BJ (cell line): Measurements from ENCODE around the gene CCL20. TPM values are rescaled to one million over a fixed set of nuclear protein-coding genes. Genes with fewer than 3 reads are reported as not detected.

ENCODE experiments used
- CTCF ChIA-PET: fragments of 350-600 bp; formaldehyde crosslinking; extraction: SDS; loops from one replicate; lab custom pipeline; 2021; ENCODE audit warnings: antibody characterized with exemption, inconsistent platforms; lab: Yijun Ruan, JAX
- POLR2A ChIA-PET: fragments of 300-600 bp; sonication (Branson Sonifier 250); formaldehyde crosslinking; extraction: SDS; loops from one replicate; lab custom pipeline; 2021; ENCODE audit warnings: antibody characterized with exemption; lab: Charles Lee
- DNase-seq: peaks from one replicate; pipeline ENCODE4 v3.0.0-alpha.2; 2011; ENCODE audit warnings: low read depth
- H3K27me3 ChIP-seq: 2 replicates; pipeline ENCODE4 v1.6.0; 2011; ENCODE audit warnings: low read length; ENCODE audit not compliant: control insufficient read depth, insufficient read depth
- H3K36me3 ChIP-seq: 2 replicates; pipeline ENCODE4 v1.5.1; 2011; ENCODE audit warnings: low read length; ENCODE audit not compliant: control insufficient read depth, insufficient read depth
- H3K4me3 ChIP-seq: 2 replicates; pipeline ENCODE4 v1.5.1; 2011; ENCODE audit warnings: low read depth, mild to moderate bottlenecking, control low read depth, low read length
- CTCF ChIP-seq: IDR thresholded peaks from 2 replicates; pipeline ENCODE4 v1.5.1; 2011; ENCODE audit warnings: low read depth, mild to moderate bottlenecking, control low read depth, inconsistent platforms, low read length, moderate library complexity; ENCODE audit not compliant: insufficient read depth
- polyA plus RNA-seq: library from polyadenylated mRNA; depleted of rRNA; stranded (reverse); fragments of >200 nt; gene quantifications from 2 replicates; pipeline ENCODE4 v1.2.3, GENCODE V29; 2011

The CCL20 gene
- polyA plus RNA-seq, 1 experiment: not detected

- no peak for TF ChIP-seq CTCF
- DNase-seq: no peak
- no peaks in the 10 kb centered on the region for H3K36me3 ChIP-seq
- no peaks in the 10 kb centered on the region for H3K27me3 ChIP-seq
- POLR2A ChIA-PET: no interaction called here
- H3K4me3 ChIP-seq: no peak overlapping the region
- CTCF ChIA-PET: no interaction called here
Observed at GRCh38 chr2:227799202-227799601, 14.4 kb upstream of the CCL20 start.

GRCh38 chr2:227802882-227803281 is 10.8 kb upstream of the CCL20 start:
- DNase-seq: no peak
- TF ChIP-seq CTCF: no peak
- CTCF ChIA-PET: interaction anchor here (1.3 kb wide), 1 partner anchor 11 kb away, joined by 7 read pairs; no protein-coding TSS in a partner anchor
- H3K4me3 ChIP-seq: no peak overlapping the region
- no peaks in the 10 kb centered on the region for H3K27me3 ChIP-seq
- POLR2A ChIA-PET: no interaction called here
- H3K36me3 ChIP-seq: no peaks in the 10 kb centered on the region

- Histone ChIP-seq H3K4me3 (no peak overlapping the region), H3K27me3 (no peaks in the 10 kb centered on the region), H3K36me3 (no peaks in the 10 kb centered on the region)
- ChIA-PET POLR2A (no interaction called here), CTCF (no interaction called here)
- no peak for DNase-seq
- no peak for TF ChIP-seq CTCF
Observed at GRCh38 chr2:227804975-227805374, 8.7 kb upstream of the CCL20 start.

- Histone ChIP-seq H3K36me3 (no peaks in the 10 kb centered on the region), H3K27me3 (no peaks in the 10 kb centered on the region), H3K4me3 (no peak overlapping the region)
- no peak for TF ChIP-seq CTCF
- POLR2A ChIA-PET: no interaction called here
- DNase-seq: no peak
- CTCF ChIA-PET: no interaction called here
Observed at GRCh38 chr2:227805578-227805977, 8.1 kb upstream of the CCL20 start.

- POLR2A ChIA-PET: no interaction called here
- CTCF ChIA-PET: no interaction called here
- DNase-seq: no peak
- H3K4me3 ChIP-seq: no peak overlapping the region
- no peaks in the 10 kb centered on the region for H3K27me3 ChIP-seq
- H3K36me3 ChIP-seq: no peaks in the 10 kb centered on the region
- no peak for TF ChIP-seq CTCF
Observed at GRCh38 chr2:227808936-227809335, 4.7 kb upstream of the CCL20 start.
